GM19238 (cell line): Measurements from ENCODE around the gene LIMCH1.
"Not testable (repeated sequence)": the region's sequence is repeated elsewhere in the genome, so short reads cannot be mapped to it uniquely, and the experiment has no call there.

Experiments used
- DNase-seq: peaks from one replicate; pipeline ENCODE4 v3.0.0; 2011; ENCODE audit warnings: low spot score; ENCODE audit not compliant: insufficient read length

LIMCH1 gene

GRCh38 chr4:41538017-41538733, at the start of gene LIMCH1:
Gene LIMCH1 (plus strand): TSS chr4:41538157. CDS start chr4:41605996, 67,839 bp downstream.
- DNase-seq: no peak

GRCh38 chr4:41491081-41491576, 46.8 kb upstream of the LIMCH1 start:
- not testable (repeated sequence) for DNase-seq

- DNase-seq: no peak
These were observed 41.0 kb upstream of the LIMCH1 start for GRCh38 chr4:41496977-41497376.

GRCh38 chr4:41498177-41498576, 39.8 kb upstream of the LIMCH1 start:
- no peak for DNase-seq

- no peak for DNase-seq
These were observed 33.7 kb upstream of the LIMCH1 start for GRCh38 chr4:41504167-41504818.

GRCh38 chr4:41505161-41505661, 32.7 kb upstream of the LIMCH1 start:
- no peak for DNase-seq

- no peak for DNase-seq
These were observed 31.8 kb upstream of the LIMCH1 start for GRCh38 chr4:41506130-41506529.

- DNase-seq: no peak
These were observed 30.5 kb upstream of the LIMCH1 start for GRCh38 chr4:41507291-41507947.

- DNase-seq: no peak
These were observed 28.5 kb upstream of the LIMCH1 start for GRCh38 chr4:41509451-41509866.

GRCh38 chr4:41510179-41510578, 27.8 kb upstream of the LIMCH1 start:
- DNase-seq: no peak

GRCh38 chr4:41512136-41512535, 25.8 kb upstream of the LIMCH1 start:
- DNase-seq: no peak

GRCh38 chr4:41512596-41512995, 25.4 kb upstream of the LIMCH1 start:
- DNase-seq: no peak

GRCh38 chr4:41514169-41514568, 23.8 kb upstream of the LIMCH1 start:
- no peak for DNase-seq

GRCh38 chr4:41514766-41515481, 23.0 kb upstream of the LIMCH1 start:
- DNase-seq: no peak

- no peak for DNase-seq
These were observed 20.8 kb upstream of the LIMCH1 start for GRCh38 chr4:41517121-41517520.

GRCh38 chr4:41517747-41518146, 20.2 kb upstream of the LIMCH1 start:
- DNase-seq: no peak

- DNase-seq: no peak
These were observed 13.5 kb upstream of the LIMCH1 start for GRCh38 chr4:41524425-41524824.

GRCh38 chr4:41525129-41525528, 12.8 kb upstream of the LIMCH1 start:
- DNase-seq: no peak

- no peak for DNase-seq
These were observed 11.3 kb upstream of the LIMCH1 start for GRCh38 chr4:41526628-41527027.

GRCh38 chr4:41528512-41529205, 9.3 kb upstream of the LIMCH1 start:
- DNase-seq: no peak

GRCh38 chr4:41530741-41531140, 7.2 kb upstream of the LIMCH1 start:
- no peak for DNase-seq
